CD4-positive, alpha-beta memory T cell (primary cell): ENCODE results near the gene TSPAN1. TPM values are rescaled to one million over a fixed set of nuclear protein-coding genes. Genes with fewer than 3 reads are reported as not detected.
"Not testable (repeated sequence)": the region's sequence is repeated elsewhere in the genome, so short reads cannot be mapped to it uniquely, and the experiment has no call there.

Source experiments
- CTCF ChIA-PET: fragments of 350-600 bp; sonication (Branson Sonifier 250); formaldehyde crosslinking; loops from one replicate; lab custom pipeline; 2021; ENCODE audit warnings: inconsistent platforms; ENCODE audit not compliant: partially characterized antibody; lab: Charles Lee
- POLR2A ChIA-PET: fragments of 350-600 bp; sonication (Branson Sonifier 250); formaldehyde crosslinking; loops from one replicate; lab custom pipeline; 2021; ENCODE audit not compliant: partially characterized antibody; lab: Charles Lee
- DNase-seq, 5 donors: peaks; one replicate each; pipeline versions ENCODE4 v3.0.0 to v3.0.0-alpha.2; 2020 to 2022; ENCODE audit warnings: mixed read lengths in 1 of 5
- H3K27ac ChIP-seq: one replicate; pipeline ENCODE4 v1.7.0; 2013; ENCODE audit warnings: low read depth, low read length
- H3K27me3 ChIP-seq: 2 replicates; pipeline ENCODE4 v1.7.0; 2013; ENCODE audit warnings: mild to moderate bottlenecking, low read length, moderate library complexity; ENCODE audit not compliant: insufficient read depth
- H3K36me3 ChIP-seq: 2 replicates; pipeline ENCODE4 v1.7.0; 2013; ENCODE audit warnings: mild to moderate bottlenecking, low read length, moderate library complexity; ENCODE audit not compliant: insufficient read depth
- H3K4me1 ChIP-seq: 2 replicates; pipeline ENCODE4 v1.7.0; 2013; ENCODE audit warnings: mild to moderate bottlenecking, low read length, moderate library complexity; ENCODE audit not compliant: insufficient read depth
- H3K4me3 ChIP-seq, 2 donors: one replicate each; pipeline ENCODE4 v1.7.0; 2013; ENCODE audit warnings: low read length in 2 of 2, mild to moderate bottlenecking in 1 of 2
- H3K9me3 ChIP-seq, 2 donors: one replicate each; pipeline ENCODE4 v1.7.0; 2013; ENCODE audit warnings: low read length in 2 of 2, control low read depth in 1 of 2; ENCODE audit not compliant: control insufficient read depth in 1 of 2
- H3K27ac Mint-ChIP-seq, 7 donors: one replicate each; pipeline ENCODE4 v1.8.0; 2020 to 2021; ENCODE audit warnings: mixed read lengths in 7 of 7, mild to moderate bottlenecking in 6 of 7, inconsistent platforms in 3 of 7, moderate library complexity in 3 of 7
- H3K27me3 Mint-ChIP-seq, 2 donors: one replicate each; pipeline ENCODE4 v1.8.0; 2020 to 2021; ENCODE audit warnings: mixed read lengths in 2 of 2
- H3K36me3 Mint-ChIP-seq, 2 donors: one replicate each; pipeline ENCODE4 v1.8.0; 2020 to 2021; ENCODE audit warnings: mixed read lengths in 2 of 2, inconsistent platforms in 1 of 2, mild to moderate bottlenecking in 1 of 2
- H3K4me1 Mint-ChIP-seq, 4 donors: one replicate each; pipeline ENCODE4 v1.8.0; 2020 to 2021; ENCODE audit warnings: mixed read lengths in 4 of 4, mild to moderate bottlenecking in 1 of 4
- H3K4me3 Mint-ChIP-seq, 8 donors: one replicate each; pipeline ENCODE4 v1.8.0; 2020 to 2021; ENCODE audit warnings: mixed read lengths in 8 of 8, mild to moderate bottlenecking in 7 of 8, moderate library complexity in 6 of 8, inconsistent platforms in 3 of 8
- H3K9me3 Mint-ChIP-seq, 8 donors: one replicate each; pipeline ENCODE4 v1.8.0; 2020 to 2021; ENCODE audit warnings: mixed read lengths in 8 of 8, mild to moderate bottlenecking in 5 of 8, inconsistent platforms in 3 of 8, moderate library complexity in 1 of 8
- intact Hi-C: fragments of 100-400 bp; cut with micrococcal nuclease; formaldehyde crosslinking; loops from one replicate; pipeline ENCODE4 v1.15.1; 2023
- polyA plus RNA-seq, 2 donors: library from polyadenylated mRNA; unstranded; fragments of 300-500 nt; fragmentation: Illumina TruSeq; gene quantifications; one replicate each; pipeline ENCODE4 v1.2.3, GENCODE V29; 2021
- total RNA-seq, 2 experiments: library from RNA; stranded (reverse); gene quantifications; one replicate each; pipeline ENCODE4 v1.2.3, GENCODE V29; 2021

TSPAN1 gene
- total and polyA plus RNA-seq, 4 experiments from 2014 or later, result not detected

DNA sequence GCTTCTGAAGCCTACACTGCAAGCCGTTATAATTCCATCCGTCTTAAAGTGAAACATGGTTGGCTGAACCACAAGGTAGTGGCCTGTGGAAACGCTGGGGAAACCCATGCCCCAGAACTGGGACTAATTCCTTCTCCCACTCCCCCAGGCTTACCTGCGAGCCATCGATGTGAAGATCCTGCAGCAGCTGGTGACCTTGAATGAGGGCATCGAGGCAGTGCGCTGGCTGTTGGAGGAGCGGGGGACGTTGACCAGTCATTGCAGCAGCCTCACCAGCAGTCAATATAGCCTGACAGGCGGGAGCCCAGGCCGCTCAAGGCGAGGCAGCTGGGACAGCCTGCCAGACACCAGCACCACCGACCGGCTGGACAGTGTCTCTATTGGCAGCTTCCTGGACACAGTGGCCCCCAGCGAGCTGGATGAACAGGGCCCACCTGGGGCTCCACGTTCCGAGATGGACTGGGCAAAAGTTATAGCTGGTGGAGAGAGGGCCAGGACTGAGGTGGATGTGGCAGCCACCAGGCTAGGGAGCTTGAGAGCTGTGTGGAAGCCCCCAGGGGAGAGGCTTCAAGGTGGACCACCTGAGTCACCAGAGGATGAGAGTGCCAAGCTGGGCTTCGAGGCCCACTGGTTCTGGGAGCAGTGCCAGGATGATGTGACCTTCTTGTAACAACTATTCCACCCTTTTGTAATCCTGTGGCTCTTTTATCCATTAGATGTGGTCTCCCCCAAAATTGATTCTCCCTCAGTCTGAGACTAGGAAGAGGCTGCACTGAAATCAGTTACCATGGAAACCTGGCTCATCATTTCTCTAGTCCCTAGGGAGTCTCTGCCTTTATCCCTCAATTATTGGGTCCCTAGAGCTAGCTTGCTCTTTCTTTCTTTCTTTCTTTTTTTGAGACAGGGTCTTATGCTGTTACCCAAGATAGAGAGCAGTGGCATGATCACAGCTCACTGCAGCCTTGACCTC, 44.9 kb downstream of the TSPAN1 start:
- Mint-ChIP-seq H3K36me3 (no peaks in the 10 kb centered on the region), H3K27ac (no peak overlapping the region), H3K27me3 (peaks cover 0 to 2% of the 10 kb centered on the region in 2 donors), H3K4me1 (peaks cover 0 to 5% (median 3%) of the 10 kb centered on the region in 4 donors), H3K4me3 (no peak overlapping the region), H3K9me3 (peaks cover 0 to 2% (median 0%) of the 10 kb centered on the region in 8 donors)
- intact Hi-C loops, result no loop called here
- H3K27me3 ChIP-seq, result no peaks in the 10 kb centered on the region
- no peak overlapping the region for H3K4me3 ChIP-seq
- no peaks in the 10 kb centered on the region for H3K4me1 ChIP-seq
- no peaks in the 10 kb centered on the region for H3K9me3 ChIP-seq
- H3K36me3 ChIP-seq, result no peaks in the 10 kb centered on the region
- no peak overlapping the region for H3K27ac ChIP-seq
- POLR2A ChIA-PET, result no interaction called here
- no peak for DNase-seq
- CTCF ChIA-PET, result interaction anchor here (0.6 to 1.9 kb wide), 2 partner anchors 52 to 184 kb away, joined by 4 to 5 read pairs; no protein-coding TSS in a partner anchor

DNA sequence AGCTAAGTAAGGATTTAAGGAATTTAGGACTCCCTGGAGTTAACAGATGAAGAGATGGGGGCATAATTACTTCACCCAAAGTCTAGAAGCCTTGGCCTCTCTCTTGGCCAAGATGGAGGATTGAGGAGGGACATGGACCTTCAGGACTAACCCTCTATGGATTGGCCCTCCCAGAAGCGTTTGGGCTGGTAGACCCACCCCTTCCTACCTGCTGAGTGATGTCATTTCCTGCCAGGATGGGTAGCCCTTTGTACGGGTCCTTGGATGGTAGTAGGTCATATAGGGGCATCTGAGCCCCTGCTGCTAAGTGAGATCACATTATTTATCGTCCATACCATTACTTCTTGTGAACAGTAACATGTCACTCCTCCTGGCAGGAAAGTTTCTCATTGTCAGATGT, 45.9 kb downstream of the TSPAN1 start:
- peak overlapping the region in 1 of 7 donors; percentile 21 for H3K27ac Mint-ChIP-seq
- Histone ChIP-seq H3K27ac (no peak overlapping the region), H3K4me1 (no peaks in the 10 kb centered on the region), H3K27me3 (no peaks in the 10 kb centered on the region), H3K36me3 (no peaks in the 10 kb centered on the region), H3K4me3 (no peak overlapping the region), H3K9me3 (no peaks in the 10 kb centered on the region)
- H3K27me3 Mint-ChIP-seq, result peaks cover 0 to 2% of the 10 kb centered on the region in 2 donors
- peaks cover 0 to 5% (median 3%) of the 10 kb centered on the region in 4 donors for H3K4me1 Mint-ChIP-seq
- H3K9me3 Mint-ChIP-seq, result peaks cover 0 to 2% (median 0%) of the 10 kb centered on the region in 8 donors
- no peaks in the 10 kb centered on the region for H3K36me3 Mint-ChIP-seq
- ChIA-PET CTCF (interaction anchor here (1.9 kb wide), 1 partner anchor 185 kb away, joined by 5 read pairs; no protein-coding TSS in a partner anchor), POLR2A (no interaction called here)
- no peak for DNase-seq
- H3K4me3 Mint-ChIP-seq, result no peak overlapping the region
- intact Hi-C loops, result no loop called here

DNA sequence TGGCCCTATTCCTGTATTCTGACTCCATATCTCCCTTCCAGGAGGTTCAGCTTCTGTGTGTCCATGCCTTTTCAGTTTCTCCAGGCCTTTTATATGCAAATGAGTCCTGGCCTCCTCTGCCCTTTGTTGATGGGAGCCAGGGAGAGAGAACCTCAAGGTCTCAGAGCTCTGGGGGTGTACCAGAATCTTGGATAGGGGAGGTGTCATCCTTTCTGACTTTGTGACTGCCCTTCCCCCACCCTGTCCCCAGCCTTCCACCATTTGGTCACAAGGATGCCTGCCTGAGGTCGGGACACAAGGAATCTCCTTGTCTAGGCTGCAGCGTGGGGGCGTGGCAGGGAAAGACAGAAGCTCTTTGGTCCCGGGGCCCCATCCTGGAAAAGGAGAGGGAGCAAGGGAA, 46.9 kb downstream of the TSPAN1 start:
- peaks cover 0 to under 1% (median 0%) of the 10 kb centered on the region in 8 donors for H3K9me3 Mint-ChIP-seq
- peaks cover 0 to under 1% of the 10 kb centered on the region in 2 donors for H3K27me3 Mint-ChIP-seq
- no peaks in the 10 kb centered on the region for H3K27me3 ChIP-seq
- H3K36me3 ChIP-seq, result no peaks in the 10 kb centered on the region
- H3K36me3 Mint-ChIP-seq, result no peaks in the 10 kb centered on the region
- no peaks in the 10 kb centered on the region for H3K9me3 ChIP-seq
- ChIA-PET CTCF (interaction anchor here (0.9 to 3.2 kb wide), 2 partner anchors 39 to 45 kb away, joined by 3 to 12 read pairs; no protein-coding TSS in a partner anchor), POLR2A (no interaction called here)
- H3K27ac Mint-ChIP-seq, result no peak overlapping the region
- no peak overlapping the region for H3K27ac ChIP-seq
- no peak overlapping the region for H3K4me3 Mint-ChIP-seq
- no peaks in the 10 kb centered on the region for H3K4me1 ChIP-seq
- intact Hi-C loops, result loop anchor here (2.0 kb wide), 1 partner anchor 25 kb away; the partner anchor contains the start of gene RAD54L
- no peak for DNase-seq
- H3K4me3 ChIP-seq, result no peak overlapping the region
- peaks cover 0 to 5% (median 3%) of the 10 kb centered on the region in 4 donors for H3K4me1 Mint-ChIP-seq

DNA sequence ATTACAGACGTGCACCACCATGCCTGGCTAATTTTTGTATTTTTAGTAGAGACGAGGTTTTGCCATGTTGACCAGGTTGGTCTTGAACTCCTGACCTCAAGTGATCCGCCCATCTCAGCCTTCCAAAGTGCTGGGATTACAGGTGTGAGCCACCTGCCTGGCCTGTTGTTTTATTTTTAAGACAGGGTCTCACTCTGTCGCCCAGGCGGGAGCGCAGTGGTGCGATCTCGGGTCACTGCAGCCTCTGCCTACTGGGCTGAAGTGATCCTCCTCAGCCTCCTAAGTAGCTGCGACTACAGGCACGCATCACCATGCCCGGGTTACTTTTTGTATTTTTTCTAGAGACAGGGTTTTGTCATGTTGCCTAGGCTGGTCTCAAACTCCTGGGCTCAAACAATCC, 48.2 kb downstream of the TSPAN1 start:
- not testable (repeated sequence) for H3K4me3 Mint-ChIP-seq, H3K36me3 ChIP-seq, H3K9me3 ChIP-seq, H3K4me1 ChIP-seq, H3K4me1 Mint-ChIP-seq, H3K9me3 Mint-ChIP-seq, H3K36me3 Mint-ChIP-seq, DNase-seq, H3K27me3 Mint-ChIP-seq, H3K4me3 ChIP-seq, H3K27ac Mint-ChIP-seq, H3K27me3 ChIP-seq, H3K27ac ChIP-seq
- intact Hi-C loops, result loop anchor here (1.0 to 2.0 kb wide), 4 partner anchors 24 to 186 kb away; partner anchors contain the start of gene RAD54L
- POLR2A ChIA-PET, result interaction anchor here (1.0 kb wide), 1 partner anchor 125 kb away, joined by 3 read pairs; no protein-coding TSS in a partner anchor
- CTCF ChIA-PET, result interaction anchor here (0.7 to 3.4 kb wide), 27 partner anchors 10 to 229 kb away, joined by 3 to 34 read pairs (median 5); partner anchors contain the start of genes LRRC41, PIK3R3, POMGNT1 and UQCRH

DNA sequence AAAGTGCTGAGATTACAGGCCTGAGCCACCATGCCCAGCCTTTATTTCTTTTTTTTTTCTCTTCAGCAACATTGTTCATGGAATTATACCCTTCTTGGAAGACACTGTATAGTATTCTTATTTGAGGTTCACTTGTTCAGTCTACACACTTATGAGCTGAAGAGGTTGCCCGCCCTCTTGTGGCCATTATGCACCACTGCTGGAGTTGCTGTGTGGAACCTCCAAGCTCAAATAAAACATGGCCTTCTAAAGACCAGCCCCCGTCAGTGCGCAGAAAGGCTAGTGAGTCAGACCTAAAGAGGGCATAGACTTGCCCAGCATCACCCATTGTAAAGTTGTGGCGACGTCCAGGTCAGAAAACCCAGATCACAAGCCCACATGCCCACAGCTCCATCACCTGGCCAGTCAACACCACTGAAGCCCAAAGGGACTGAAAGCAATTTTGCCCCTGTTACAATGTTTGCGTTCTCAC, 48.6 kb downstream of the TSPAN1 start:
- Mint-ChIP-seq H3K4me1 (peaks cover 0 to 5% (median 4%) of the 10 kb centered on the region in 4 donors), H3K9me3 (no peaks in the 10 kb centered on the region), H3K27me3 (no peaks in the 10 kb centered on the region), H3K27ac (peak overlapping the region in 1 of 7 donors; percentile 74), H3K36me3 (no peaks in the 10 kb centered on the region), H3K4me3 (no peak overlapping the region)
- H3K27me3 ChIP-seq, result no peaks in the 10 kb centered on the region
- intact Hi-C loops, result loop anchor here (1.0 to 2.0 kb wide), 4 partner anchors 23 to 186 kb away; partner anchors contain the start of gene RAD54L
- H3K4me1 ChIP-seq, result no peaks in the 10 kb centered on the region
- H3K4me3 ChIP-seq, result no peak overlapping the region
- ChIA-PET CTCF (interaction anchor here (0.7 to 3.4 kb wide), 32 partner anchors 10 to 229 kb away, joined by 3 to 34 read pairs (median 4); partner anchors contain the start of genes LRRC41, PIK3R3, POMGNT1 and UQCRH), POLR2A (interaction anchor here (1.0 kb wide), 1 partner anchor 124 kb away, joined by 3 read pairs; no protein-coding TSS in a partner anchor)
- peak; percentile 41 to 59 (median 49) for DNase-seq
- H3K36me3 ChIP-seq, result no peaks in the 10 kb centered on the region
- no peaks in the 10 kb centered on the region for H3K9me3 ChIP-seq
- no peak overlapping the region for H3K27ac ChIP-seq

DNA sequence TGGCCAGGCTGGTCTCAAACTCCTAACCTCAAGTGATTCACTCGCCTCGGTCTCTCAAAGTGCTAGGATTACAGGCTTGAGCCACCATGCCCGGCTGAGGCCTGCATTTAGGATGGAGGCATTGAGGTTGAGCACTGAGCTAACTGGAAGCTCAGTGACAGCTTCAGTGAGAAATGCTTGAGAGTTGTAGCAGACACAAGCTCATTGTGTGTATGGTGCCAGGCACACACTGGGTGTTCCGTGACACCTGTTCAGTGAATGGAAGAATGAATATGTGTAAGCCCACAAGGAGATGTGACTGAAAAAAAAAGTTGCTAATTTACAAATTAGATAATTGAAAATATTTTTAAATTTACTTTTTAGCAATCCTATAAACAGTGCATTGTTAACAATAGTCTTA, 50.1 kb downstream of the TSPAN1 start:
- H3K4me3 Mint-ChIP-seq, result no peak overlapping the region
- Histone ChIP-seq H3K27ac (no peak overlapping the region), H3K27me3 (no peaks in the 10 kb centered on the region), H3K36me3 (no peaks in the 10 kb centered on the region), H3K4me3 (no peak overlapping the region), H3K9me3 (no peaks in the 10 kb centered on the region), H3K4me1 (no peaks in the 10 kb centered on the region)
- peaks cover 0 to 5% (median 4%) of the 10 kb centered on the region in 4 donors for H3K4me1 Mint-ChIP-seq
- CTCF ChIA-PET, result interaction anchor here (0.7 to 3.4 kb wide), 7 partner anchors 21 to 188 kb away, joined by 3 to 34 read pairs (median 14); partner anchors contain the start of gene POMGNT1
- POLR2A ChIA-PET, result no interaction called here
- H3K36me3 Mint-ChIP-seq, result no peaks in the 10 kb centered on the region
- H3K27ac Mint-ChIP-seq, result no peak overlapping the region
- H3K27me3 Mint-ChIP-seq, result no peaks in the 10 kb centered on the region
- no peaks in the 10 kb centered on the region for H3K9me3 Mint-ChIP-seq
- DNase-seq, result no peak
- intact Hi-C loops, result no loop called here
